ENCODE measurements around the gene HOXB9. TPM values are rescaled to one million over a fixed set of nuclear protein-coding genes. Genes with fewer than 3 reads are reported as not detected.

HOXB9 gene
- polyA plus RNA-seq, 12 donors, result 0.09 to 0.77 (median 0.40) TPM; not detected in 2

DNA sequence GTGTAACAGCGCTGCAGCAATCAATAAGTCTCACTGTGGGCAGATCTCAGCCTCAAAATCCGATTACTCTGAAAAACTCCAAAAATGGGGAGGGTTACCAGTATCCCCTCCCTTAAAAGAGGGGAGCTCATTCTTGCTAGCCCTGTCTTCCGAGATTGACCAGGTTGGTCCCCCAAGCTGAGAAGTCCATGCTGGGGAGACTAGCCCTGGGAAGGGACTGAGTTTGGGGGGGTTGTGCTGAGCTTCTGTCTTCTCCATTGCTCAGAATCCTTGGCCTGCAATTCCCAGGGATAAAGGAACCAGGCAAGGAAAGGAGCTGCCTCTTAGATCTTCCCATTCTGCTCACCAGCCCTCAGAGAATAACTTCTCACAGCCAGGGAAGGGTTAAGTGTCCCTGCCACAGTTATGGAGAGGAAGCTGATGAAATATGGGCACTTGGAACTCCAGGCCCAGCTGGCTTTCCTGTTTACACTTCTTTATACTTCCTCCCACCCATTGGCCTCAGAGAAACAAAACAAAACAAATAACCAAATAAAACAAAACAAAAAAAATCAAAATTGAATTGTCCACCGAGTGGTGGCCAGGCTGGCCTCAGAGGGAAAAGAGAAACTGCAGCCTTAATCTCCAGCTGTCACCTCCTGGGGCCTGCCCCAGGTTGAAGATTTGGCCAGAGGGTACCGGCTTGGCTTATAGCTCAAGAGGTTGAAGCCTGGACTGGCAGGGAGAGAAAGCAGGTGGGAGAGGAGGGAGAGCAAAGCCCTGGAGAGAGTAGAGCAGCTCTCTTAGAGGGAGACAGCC is 38.7 kb downstream of the HOXB9 start:
- no peak for DNase-seq

DNA sequence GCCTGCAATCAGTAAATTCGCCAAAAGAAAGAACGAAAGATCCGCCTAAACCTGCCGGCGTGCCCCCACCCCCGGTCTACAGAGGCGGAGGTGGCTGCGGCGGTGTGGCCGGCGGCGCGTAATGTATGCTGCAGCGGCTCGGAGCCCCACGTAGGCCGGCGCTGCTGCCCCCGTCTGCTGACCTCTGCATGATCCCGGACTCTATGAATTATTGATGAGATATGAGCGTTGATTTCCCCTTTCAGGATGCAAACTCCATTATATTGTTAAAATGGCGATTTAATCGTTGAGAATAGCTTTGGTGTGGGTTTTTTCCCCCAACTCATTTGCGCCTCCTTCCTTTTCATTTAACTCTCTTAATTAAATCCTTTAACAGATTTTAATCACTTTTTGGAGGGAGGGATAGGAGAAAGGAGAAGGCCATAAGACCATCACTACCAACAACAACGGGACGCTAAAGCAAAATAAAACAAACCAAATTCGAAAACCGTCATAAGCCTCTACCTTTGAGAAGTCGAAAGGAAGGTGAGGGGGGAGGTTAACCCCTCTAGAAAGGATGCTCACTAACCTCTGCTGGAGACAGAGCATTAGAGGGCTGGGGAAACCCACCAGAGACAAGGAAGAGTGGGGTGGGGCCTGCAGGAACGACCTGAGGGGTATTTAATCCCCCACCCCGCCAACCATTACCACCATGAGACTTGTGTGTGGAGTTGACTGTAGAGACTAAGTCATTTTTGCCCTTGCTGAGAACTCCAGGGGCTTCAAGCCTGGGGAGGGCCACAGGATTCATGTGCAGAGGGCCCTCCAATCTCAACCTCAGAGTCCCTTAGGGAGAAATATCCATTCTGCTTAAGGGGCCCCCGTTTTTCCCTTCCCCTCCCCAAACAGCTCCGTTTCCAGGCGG is 39.6 kb downstream of the HOXB9 start:
- DNase-seq, result no peak

DNA sequence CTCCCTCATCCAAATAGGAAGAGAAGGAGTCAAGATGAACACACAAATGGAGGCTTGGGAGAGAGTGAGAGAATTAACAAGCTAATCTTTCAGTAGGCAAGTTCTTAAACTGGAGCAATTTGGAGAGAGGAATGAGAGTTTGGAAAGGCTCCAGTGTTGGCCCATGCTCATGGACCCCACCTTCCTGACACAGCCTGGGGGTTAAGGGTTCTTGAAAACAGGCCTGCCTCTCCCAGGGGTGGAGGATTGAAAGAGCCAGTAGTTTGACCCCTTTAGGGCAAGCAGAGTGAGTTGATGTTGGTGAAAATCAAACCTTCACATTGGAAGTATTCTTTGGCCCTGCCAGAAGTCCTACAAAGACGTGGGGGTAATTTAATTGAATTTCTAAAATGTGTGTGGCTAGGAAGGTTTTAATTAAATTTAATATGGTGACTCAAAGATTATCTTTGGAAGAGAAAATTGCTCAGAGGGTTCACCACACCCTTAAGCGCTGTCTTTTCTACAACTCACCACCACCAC is 41.9 kb downstream of the HOXB9 start:
- DNase-seq, result no peak

DNA sequence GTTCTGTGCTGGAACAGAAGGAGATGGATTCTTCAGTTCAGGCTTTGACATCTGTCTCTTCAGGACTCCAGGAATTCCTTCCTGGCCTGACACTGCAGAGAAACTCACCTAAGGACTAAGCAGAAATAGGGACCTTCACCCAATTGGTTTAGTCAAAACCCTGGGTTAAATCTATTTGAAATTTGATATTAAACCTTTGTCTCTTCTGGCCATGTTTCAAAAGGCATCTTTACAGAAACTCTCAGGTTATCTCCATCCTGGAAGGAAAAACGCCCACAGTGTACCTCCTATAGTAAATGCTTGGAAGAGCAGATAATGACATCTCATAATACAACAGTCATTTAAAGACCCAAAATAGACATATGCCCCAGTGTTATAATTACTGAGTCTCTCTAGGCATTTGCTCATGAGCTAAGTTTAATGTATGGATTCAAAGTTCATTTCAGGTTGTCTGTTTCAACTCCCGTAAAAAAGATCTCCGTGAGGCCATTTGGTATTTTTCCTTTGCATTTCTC is 42.4 kb downstream of the HOXB9 start:
- DNase-seq, result no peak

DNA sequence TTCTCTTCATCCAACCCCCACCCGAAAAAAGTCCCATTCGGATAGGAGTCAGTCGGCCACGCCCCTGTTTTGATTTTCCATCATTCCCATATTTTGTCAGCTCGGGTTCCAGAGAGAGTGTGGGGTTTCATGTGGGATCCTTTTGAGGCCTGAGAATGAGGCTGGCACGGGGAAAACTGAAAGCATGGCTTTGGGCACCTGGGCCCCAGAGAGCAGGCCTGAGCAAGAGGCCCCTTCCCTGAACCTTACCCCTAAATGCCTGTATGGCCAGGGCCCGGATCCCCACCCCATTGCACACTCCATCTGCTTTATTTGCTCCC is 43.4 kb downstream of the HOXB9 start:
- no peak for DNase-seq

DNA sequence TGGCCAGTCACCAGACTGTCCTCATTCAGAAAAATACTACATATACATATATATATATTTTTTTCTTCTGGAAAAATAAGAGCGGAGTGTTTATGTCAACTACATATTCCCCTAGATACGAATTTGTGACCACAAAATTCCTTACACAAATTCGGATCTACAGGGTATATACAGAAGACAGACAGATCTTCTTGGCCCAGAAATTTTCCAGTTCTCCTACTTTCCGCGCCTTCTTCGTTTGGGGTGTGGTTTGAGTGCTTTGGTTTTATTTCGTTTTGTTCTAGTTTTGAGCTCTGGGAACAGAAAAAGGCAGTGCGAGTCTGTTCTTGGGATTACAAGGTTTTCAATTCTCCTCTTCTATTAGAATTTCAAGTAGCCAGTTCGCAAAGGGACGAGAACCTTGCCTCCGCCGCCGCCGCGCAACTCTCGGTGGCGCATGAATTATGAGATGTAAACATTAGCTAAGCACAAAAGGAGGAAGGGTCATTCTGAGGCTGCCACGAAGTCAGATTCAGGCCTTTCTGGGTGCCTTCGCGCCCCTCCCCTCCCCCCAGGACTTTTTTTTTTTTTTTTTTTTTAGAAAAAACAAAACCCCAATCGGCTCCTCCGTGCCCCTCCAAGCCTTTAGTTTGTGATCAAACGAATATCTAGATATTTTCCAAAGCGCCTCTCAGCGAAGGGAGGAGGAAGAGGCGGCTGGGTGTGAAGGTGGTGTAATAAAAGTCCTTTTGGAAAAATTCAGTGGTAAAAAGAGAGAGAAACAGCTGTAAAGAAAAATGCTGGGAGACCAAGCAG is 46.2 kb downstream of the HOXB9 start:
- DNase-seq, result no peak

DNA sequence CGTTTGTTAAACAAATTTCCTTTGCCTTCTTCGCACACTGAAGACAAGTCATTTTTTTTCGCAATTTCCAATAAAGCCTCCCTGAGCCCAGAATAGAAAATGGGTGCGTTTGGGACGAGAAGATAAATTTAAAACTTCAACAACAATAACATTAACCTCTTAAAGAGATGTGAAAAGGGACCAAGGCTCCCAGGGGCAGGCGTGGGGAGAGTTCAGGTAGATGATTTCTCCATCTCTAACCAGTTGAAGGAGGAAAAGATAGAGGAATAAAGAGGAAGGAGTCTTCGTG is 46.7 kb downstream of the HOXB9 start:
- no peak for DNase-seq

DNA sequence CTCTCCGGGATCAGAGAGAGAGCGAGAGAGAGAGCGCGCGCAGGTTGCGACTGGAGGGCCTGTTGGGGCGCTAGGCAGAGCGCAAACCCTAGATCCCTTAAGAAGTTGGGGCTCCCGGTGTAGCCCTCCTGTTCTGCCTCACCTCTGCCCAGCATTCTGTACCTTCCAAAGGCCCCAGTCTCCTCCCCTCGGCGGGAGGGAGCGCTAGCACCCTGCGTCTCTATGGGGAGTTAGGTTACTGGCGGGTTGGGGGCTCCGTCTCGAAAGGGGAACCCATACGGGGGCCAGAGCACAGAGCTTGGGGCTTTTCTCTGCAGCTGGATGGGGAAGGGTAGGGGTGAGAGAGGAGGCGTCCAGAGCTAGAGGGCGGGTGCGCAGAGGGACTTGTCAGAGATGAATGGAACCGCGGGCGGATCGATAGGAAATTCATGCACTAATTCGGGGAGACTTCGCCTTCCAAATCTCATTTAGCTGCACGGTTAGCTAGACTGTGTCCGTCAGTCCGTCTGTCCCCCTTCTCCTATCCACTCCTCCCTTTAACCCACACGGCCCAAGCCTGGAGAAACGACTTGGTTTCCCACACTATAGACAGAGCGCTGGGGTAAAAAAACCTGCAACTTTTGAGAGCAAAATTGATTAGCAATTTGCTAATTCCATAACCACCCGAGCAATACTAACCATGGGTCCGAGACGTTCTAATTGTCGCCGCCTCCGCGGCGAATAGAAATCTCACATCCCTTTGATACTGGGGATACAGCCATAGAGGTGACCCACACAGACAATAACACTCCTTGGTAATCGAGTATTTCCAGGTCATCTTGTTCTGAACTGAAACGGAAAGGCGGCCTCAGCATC is 47.3 kb downstream of the HOXB9 start:
- no peak for DNase-seq

DNA sequence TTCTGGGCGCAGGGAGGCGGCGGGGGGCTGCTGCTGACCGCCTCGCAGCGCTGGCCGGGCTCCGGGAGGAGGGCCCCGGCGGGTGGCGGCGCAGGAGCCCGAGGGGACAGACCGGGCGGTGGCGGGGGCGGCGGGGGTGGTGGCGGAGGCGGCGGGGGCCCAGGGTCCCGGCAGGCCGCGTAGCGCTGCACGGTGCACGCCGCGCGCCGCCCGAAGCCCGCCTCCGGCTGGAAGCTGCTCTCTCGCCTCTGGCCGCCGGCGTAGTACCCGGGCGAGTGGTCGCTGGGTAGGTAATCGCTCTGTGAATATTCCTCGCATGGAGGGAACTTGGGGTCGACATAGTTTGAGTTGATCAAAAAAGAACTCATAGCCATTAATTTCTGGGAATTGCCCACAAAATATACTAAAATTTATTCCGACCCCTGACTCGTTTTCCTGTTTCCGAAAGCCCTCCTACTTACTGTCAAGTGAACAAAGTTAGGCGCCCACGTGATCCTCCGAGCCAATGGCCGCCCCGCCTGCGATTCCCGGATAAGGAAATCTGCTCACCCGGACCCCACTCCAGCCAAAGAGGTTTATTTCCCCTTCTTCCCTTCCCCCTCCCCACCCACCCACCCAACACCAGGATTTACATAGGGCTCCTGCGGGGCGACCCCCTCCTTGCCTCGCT is 48.1 kb downstream of the HOXB9 start, which contains the start of gene HOXB4:
Gene HOXB4 (minus strand): TSS at position 405 of the 670 bp plus-strand sequence. CDS start 31 bp downstream, at position 374.
- DNase-seq, result peak; percentile 70

DNA sequence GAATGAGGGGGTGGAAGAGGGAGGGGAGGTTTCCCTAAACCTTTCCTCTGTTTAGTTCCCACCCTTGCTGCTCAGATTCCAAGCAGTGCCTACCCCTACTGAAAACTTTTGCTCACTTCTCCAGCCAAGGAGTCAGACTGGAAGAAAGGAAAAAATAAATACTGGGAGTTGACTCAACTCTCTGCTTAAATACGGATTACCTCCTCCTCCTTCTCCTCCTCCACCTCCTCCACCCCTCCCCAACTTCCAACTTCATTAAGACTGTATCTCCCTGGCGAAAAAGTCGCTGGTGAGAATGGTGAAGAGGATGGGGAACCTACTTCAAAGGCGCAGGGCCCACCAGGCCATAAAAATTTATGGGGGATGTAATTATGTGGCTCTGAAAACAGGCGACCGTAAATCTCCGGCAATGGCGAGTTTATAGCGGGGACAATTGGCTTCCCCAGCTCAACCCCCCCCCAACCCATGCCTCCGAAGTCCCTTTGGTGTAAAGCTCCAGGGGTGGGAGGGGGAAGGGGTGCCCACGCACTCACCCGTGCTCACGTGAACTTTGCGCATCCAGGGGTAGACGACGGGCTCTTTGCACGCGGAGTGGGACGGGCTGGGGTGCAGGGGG is 48.7 kb downstream of the HOXB9 start:
- no peak for DNase-seq

DNA sequence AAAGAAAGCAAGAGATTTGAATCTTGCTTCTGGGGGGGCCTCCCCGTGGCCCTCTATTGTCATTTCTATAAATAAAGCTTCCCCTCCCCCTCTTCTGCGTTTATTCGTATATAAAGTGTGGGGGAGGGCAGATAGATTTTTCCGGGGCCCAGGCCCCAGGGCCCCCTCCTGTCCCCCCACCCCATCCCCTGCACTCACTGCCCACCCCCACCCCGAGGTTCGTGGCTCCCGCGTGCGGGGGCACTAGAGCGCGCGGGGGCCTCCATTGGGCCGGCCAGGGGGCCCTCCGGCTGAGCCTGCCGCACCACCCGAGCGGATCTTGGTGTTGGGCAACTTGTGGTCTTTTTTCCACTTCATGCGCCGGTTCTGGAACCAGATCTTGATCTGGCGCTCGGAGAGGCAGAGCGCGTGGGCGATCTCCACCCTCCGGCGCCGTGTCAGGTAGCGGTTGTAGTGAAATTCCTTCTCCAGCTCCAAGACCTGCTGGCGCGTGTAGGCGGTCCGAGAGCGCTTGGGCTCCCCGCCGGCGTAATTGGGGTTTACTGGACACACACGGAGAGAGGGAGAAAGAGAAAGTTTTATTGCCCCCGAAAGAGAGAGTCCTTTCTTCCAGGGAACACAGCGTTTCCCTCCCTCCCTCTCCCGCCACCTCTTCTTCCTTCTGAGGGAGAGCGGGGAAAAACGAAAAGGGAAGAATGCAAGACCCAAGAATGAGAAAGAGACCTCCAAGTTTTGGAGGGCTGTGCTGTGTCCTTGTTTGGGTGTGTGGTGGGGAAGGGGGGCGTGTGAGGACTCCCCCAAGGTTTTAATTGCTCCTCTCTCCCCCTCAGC is 49.5 kb downstream of the HOXB9 start:
- no peak for DNase-seq

DNA sequence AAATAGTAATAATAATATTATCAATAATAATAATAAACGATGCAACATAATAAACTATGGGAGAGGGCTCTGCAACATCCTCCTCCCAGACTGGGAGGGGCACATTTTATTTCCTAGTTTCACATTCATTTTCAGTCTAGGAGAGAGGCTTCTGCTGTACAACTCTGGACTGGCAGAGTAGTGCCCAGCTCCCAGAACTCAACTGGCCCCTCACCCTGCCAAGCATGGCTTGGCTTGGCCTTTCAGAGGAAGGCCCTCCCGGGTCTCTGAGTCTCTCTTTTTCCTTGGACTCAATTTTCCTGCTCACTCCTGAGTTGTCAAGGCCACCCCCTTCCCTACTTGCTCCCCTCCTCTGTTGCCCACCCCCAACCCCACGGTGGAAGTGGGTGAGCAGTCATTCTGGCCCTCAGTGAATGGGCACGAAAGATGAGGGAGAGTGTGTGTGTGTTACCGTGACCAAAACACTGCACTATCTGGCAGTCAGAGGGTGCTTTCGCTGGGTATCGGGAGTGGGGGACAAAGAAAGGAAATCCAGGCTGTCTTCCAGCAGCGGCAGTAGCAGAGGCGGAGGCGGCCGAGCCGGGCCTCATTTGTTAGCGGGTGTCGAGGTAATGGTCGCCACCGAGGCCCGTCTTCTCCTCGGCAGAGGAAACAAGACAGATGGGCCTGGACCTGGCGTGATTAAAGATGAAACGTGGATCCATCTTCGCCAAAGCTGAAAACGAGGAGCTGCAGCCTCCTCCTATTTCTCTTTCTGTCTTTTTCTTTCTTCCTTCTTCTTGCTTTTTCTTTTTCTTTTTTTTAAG is 50.3 kb downstream of the HOXB9 start:
- DNase-seq, result no peak

DNA sequence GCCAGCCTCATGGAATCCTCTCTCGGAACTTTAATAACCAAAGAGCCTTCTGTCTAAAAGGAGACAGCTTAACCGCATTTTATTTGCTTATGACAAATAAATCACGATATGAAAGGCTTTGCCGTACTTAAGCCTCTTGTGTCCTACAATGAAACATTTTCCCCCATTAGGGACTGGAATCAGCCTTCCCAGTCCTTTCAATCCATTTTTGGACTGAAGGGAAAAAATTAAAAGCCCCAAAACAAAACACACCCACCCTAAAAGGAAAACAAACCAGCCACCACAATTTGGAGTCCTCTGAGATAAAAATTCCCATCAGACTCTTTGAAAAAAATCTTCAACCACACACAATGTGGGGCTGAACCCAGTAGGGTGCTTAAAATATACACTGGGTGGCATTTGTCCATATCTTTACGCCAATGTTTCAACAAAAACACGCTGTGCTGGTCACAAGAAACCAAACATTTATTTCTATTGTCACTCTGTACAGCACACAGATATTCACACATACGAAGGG is 51.0 kb downstream of the HOXB9 start:
- DNase-seq, result no peak

DNA sequence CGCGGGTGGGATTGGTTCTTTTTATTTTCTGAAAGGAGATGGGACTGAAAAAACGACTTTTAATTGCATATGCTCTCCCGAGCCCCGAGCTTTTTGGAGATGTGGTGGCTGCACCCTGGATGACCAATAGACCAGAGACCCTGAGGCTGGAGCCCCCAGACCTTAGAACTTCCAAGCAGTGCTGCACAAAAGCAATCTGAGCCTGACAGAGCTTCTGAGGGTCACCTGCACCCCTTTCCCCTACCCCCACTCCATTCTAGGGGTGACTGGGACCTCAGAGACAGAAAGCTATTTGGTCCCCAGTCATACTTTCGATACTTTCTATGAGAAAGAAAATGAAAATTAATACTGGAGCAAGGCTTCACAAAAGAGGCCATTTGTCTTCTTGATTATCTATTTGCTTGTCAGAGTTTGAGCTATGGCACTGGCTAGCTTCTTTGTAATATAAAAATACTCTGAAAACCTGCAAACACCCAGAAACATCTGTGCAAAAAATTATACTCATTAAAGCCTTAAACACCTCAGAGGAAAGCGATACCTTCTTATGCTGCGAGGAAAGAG is 51.6 kb downstream of the HOXB9 start:
- no peak for DNase-seq

DNA sequence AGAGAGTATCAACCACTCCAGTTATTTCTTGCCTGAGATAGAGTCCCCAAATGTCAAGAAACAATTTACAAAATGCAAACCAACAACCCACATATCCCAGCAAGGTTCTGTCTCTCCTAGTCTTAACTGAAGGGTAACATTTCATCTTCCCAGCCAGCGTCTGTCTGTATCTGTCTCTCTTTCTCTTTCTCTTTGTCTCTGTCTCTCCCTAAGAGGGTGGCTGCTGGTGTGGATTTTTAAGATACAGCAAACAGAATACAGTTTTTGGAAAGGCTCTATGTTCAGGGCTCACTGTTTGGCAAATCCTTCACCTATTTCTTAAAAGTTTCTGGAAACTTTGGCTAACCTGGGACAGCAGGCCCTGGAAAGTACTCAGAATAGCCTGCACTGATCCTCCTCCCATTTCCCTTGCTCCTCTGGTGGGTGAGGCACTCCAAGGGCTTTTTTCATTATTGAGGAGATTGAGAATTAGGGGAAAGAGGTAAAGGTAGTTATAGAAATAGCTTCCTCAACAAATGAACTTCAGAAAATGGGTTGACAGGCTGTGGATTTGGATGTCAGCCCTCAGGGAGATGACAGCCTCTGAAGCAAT is 54.2 kb downstream of the HOXB9 start:
- no peak for DNase-seq
